ENCODE measurements around the gene BAX. TPM values are rescaled to one million over a fixed set of nuclear protein-coding genes. Genes with fewer than 3 reads are reported as not detected.

The BAX gene
- total and polyA plus RNA-seq, 2 of the 13 experiments (the other 11 are each of a cell fraction or from before 2014, with no cell fraction given) = 139 to 176 TPM

DNA sequence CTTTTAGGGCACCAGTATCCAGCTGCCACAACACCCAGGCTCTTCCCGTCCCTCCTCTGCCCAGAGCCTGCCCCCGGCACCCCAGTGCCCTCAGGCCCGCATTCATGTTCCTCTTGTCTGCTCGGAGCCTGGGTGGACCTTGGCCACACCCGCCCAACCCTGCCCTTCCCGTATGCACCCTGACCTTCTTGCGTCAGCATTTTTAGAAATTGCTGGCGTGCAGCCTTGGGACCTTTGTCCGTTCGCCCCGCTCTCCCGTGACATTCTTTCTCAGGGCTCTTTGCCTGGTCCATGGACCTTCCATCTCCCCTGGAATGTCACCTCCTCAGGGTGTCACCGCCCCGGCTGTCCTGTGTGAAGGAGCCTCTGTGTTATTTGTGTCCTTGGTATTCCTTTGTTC is 47.0 kb upstream of the BAX start (continued):
- TF ChIP-seq MEF2D (CRISPR knock-in tag; IDR thresholded peaks at IDR 0.05) (0 out of 2 replicates have a peak, but pooled peaks have one; percentile 43), CC2D1A (CRISPR knock-in tag; IDR thresholded peaks at IDR 0.05) (no peak), ZNF644 (CRISPR knock-in tag; IDR thresholded peaks at IDR 0.05; ENCODE audit: low read depth) (no peak), ZFP36L1 (CRISPR knock-in tag; IDR thresholded peaks at IDR 0.05) (no peak), ZNF614 (CRISPR knock-in tag; IDR thresholded peaks at IDR 0.05; ENCODE audit: borderline replicate concordance) (0 out of 2 replicates have a peak, but pooled peaks have one; percentile 17), CBX1 (IDR thresholded peaks at IDR 0.05; ENCODE audit: low read depth) (no peak), TAF1 (CRISPR knock-in tag; IDR thresholded peaks at IDR 0.05) (0 out of 2 replicates have a peak, but pooled peaks have one; percentile 23), ELF3 (CRISPR knock-in tag; IDR thresholded peaks at IDR 0.05) (peak; percentile 50; the same call in 1 of the 2 replicates), ATAD3A (CRISPR knock-in tag; IDR thresholded peaks at IDR 0.05) (no peak), ZFP1 (CRISPR knock-in tag; IDR thresholded peaks at IDR 0.05) (0 out of 2 replicates have a peak, but pooled peaks have one; percentile 37), ZNF775 (CRISPR knock-in tag; IDR thresholded peaks at IDR 0.05; ENCODE audit: borderline replicate concordance) (no peak), TMF1 (CRISPR knock-in tag; IDR thresholded peaks at IDR 0.05; ENCODE audit: low read depth) (no peak), MIER3 (CRISPR knock-in tag; IDR thresholded peaks at IDR 0.05; ENCODE audit: borderline replicate concordance) (peak; percentile 71; the same call in 1 of the 2 replicates), ZNF264 (CRISPR knock-in tag; IDR thresholded peaks at IDR 0.05) (no peak), WIZ (CRISPR knock-in tag; IDR thresholded peaks at IDR 0.05) (no peak), ZNF773 (CRISPR knock-in tag; IDR thresholded peaks at IDR 0.05; ENCODE audit: borderline replicate concordance) (no peak), SKI (IDR thresholded peaks at IDR 0.05; ENCODE audit: partially characterized antibody) (peak; percentile 47), ADNP (CRISPR knock-in tag; IDR thresholded peaks at IDR 0.05) (no peak)
- TF ChIP-seq, protein P1, sequence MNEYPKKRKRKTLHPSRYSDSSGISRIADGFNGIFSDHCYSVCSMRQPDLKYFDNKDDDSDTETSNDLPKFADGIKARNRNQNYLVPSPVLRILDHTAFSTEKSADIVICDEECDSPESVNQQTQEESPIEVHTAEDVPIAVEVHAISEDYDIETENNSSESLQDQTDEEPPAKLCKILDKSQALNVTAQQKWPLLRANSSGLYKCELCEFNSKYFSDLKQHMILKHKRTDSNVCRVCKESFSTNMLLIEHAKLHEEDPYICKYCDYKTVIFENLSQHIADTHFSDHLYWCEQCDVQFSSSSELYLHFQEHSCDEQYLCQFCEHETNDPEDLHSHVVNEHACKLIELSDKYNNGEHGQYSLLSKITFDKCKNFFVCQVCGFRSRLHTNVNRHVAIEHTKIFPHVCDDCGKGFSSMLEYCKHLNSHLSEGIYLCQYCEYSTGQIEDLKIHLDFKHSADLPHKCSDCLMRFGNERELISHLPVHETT (CRISPR knock-in tag; conservative IDR thresholded peaks at IDR 0.05) = 0 out of 2 replicates have a peak, but pooled peaks have one; percentile 46
- TF ChIP-seq, protein P2, sequence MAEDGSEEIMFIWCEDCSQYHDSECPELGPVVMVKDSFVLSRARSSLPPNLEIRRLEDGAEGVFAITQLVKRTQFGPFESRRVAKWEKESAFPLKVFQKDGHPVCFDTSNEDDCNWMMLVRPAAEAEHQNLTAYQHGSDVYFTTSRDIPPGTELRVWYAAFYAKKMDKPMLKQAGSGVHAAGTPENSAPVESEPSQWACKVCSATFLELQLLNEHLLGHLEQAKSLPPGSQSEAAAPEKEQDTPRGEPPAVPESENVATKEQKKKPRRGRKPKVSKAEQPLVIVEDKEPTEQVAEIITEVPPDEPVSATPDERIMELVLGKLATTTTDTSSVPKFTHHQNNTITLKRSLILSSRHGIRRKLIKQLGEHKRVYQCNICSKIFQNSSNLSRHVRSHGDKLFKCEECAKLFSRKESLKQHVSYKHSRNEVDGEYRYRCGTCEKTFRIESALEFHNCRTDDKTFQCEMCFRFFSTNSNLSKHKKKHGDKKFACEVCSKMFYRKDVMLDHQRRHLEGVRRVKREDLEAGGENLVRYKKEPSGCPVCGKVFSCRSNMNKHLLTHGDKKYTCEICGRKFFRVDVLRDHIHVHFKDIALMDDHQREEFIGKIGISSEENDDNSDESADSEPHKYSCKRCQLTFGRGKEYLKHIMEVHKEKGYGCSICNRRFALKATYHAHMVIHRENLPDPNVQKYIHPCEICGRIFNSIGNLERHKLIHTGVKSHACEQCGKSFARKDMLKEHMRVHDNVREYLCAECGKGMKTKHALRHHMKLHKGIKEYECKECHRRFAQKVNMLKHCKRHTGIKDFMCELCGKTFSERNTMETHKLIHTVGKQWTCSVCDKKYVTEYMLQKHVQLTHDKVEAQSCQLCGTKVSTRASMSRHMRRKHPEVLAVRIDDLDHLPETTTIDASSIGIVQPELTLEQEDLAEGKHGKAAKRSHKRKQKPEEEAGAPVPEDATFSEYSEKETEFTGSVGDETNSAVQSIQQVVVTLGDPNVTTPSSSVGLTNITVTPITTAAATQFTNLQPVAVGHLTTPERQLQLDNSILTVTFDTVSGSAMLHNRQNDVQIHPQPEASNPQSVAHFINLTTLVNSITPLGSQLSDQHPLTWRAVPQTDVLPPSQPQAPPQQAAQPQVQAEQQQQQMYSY (CRISPR knock-in tag; IDR thresholded peaks at IDR 0.05) = no peak
- TF ChIP-seq, protein P3, sequence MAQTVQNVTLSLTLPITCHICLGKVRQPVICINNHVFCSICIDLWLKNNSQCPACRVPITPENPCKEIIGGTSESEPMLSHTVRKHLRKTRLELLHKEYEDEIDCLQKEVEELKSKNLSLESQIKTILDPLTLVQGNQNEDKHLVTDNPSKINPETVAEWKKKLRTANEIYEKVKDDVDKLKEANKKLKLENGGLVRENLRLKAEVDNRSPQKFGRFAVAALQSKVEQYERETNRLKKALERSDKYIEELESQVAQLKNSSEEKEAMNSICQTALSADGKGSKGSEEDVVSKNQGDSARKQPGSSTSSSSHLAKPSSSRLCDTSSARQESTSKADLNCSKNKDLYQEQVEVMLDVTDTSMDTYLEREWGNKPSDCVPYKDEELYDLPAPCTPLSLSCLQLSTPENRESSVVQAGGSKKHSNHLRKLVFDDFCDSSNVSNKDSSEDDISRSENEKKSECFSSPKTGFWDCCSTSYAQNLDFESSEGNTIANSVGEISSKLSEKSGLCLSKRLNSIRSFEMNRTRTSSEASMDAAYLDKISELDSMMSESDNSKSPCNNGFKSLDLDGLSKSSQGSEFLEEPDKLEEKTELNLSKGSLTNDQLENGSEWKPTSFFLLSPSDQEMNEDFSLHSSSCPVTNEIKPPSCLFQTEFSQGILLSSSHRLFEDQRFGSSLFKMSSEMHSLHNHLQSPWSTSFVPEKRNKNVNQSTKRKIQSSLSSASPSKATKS (CRISPR knock-in tag; IDR thresholded peaks at IDR 0.05) = no peak
- TF ChIP-seq, protein P4, sequence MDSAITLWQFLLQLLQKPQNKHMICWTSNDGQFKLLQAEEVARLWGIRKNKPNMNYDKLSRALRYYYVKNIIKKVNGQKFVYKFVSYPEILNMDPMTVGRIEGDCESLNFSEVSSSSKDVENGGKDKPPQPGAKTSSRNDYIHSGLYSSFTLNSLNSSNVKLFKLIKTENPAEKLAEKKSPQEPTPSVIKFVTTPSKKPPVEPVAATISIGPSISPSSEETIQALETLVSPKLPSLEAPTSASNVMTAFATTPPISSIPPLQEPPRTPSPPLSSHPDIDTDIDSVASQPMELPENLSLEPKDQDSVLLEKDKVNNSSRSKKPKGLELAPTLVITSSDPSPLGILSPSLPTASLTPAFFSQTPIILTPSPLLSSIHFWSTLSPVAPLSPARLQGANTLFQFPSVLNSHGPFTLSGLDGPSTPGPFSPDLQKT (CRISPR knock-in tag; IDR thresholded peaks at IDR 0.05; ENCODE audit: borderline replicate concordance) = no peak
